CD4-positive, alpha-beta T cell (primary cell): Measurements from ENCODE around the gene NRXN3. TPM values are rescaled to one million over a fixed set of nuclear protein-coding genes. Genes with fewer than 3 reads are reported as not detected.

ENCODE experiments used
- ATAC-seq: fragments of 200-7000 bp; cut with Tn5 transposase; one replicate; pipeline ENCODE4 v1.10.0; 2022; ENCODE audit warnings: mild to moderate bottlenecking; ENCODE audit not compliant: poor library complexity
- CTCF ChIA-PET: fragments of 350-600 bp; sonication (Branson Sonifier 250); formaldehyde crosslinking; loops from one replicate; lab custom pipeline; 2021; ENCODE audit warnings: antibody characterized with exemption, inconsistent platforms; lab: Charles Lee
- POLR2A ChIA-PET: fragments of 350-600 bp; sonication (Branson Sonifier 250); formaldehyde crosslinking; loops from one replicate; lab custom pipeline; 2021; ENCODE audit warnings: antibody characterized with exemption, inconsistent platforms; lab: Charles Lee
- DNase-seq, 14 experiments: peaks; one replicate each; pipeline ENCODE4 v3.0.0-alpha.2; 2013 to 2020; ENCODE audit warnings: mixed read lengths in 2 of 14
- H3K27ac ChIP-seq, 2 donors: one replicate each; pipeline versions ENCODE4 v1.5.1 to v1.7.0; 2013; ENCODE audit warnings: low read length in 2 of 2, low read depth in 1 of 2, mild to moderate bottlenecking in 1 of 2
- H3K27me3 ChIP-seq, 2 experiments: 1 replicate in 1 of 2; 2 replicates in 1 of 2; pipeline versions ENCODE4 v1.6.1 to v1.7.0; 2013; ENCODE audit warnings: low read length in 2 of 2, control low read depth in 1 of 2, mild to moderate bottlenecking in 1 of 2, moderate library complexity in 1 of 2; ENCODE audit not compliant: insufficient read depth in 2 of 2, control insufficient read depth in 1 of 2
- H3K36me3 ChIP-seq: one replicate; pipeline ENCODE4 v1.6.1; 2013; ENCODE audit warnings: low read length, control low read depth; ENCODE audit not compliant: insufficient read depth
- H3K4me1 ChIP-seq: one replicate; pipeline ENCODE4 v1.6.1; 2013; ENCODE audit warnings: low read length, control low read depth; ENCODE audit not compliant: insufficient read depth
- H3K4me3 ChIP-seq: one replicate; pipeline ENCODE4 v1.5.1; 2013; ENCODE audit warnings: mild to moderate bottlenecking, low read length, moderate library complexity
- H3K9me3 ChIP-seq, 2 experiments: 1 replicate in 1 of 2; 2 replicates in 1 of 2; pipeline versions ENCODE4 v1.6.1 to v1.7.0; 2013; ENCODE audit warnings: low read length in 2 of 2, mild to moderate bottlenecking in 2 of 2, control low read depth in 1 of 2, moderate library complexity in 1 of 2; ENCODE audit not compliant: control insufficient read depth in 1 of 2, insufficient read depth in 1 of 2
- H3K27ac Mint-ChIP-seq: one replicate; pipeline ENCODE4 v1.8.0; 2020; ENCODE audit warnings: mixed read lengths
- H3K27me3 Mint-ChIP-seq: one replicate; pipeline ENCODE4 v1.8.0; 2021; ENCODE audit warnings: mixed read lengths
- H3K36me3 Mint-ChIP-seq: one replicate; pipeline ENCODE4 v1.8.0; 2021; ENCODE audit warnings: low read depth, mixed read lengths
- H3K4me1 Mint-ChIP-seq: one replicate; pipeline ENCODE4 v1.8.0; 2021; ENCODE audit warnings: low read depth, mixed read lengths
- H3K4me3 Mint-ChIP-seq: one replicate; pipeline ENCODE4 v1.8.0; 2020; ENCODE audit warnings: mild to moderate bottlenecking, mixed read lengths
- H3K9me3 Mint-ChIP-seq: one replicate; pipeline ENCODE4 v1.8.0; 2020; ENCODE audit warnings: mixed read lengths
- intact Hi-C, 2 experiments: fragments of 100-400 bp; cut with DNase I in 1 of 2; cut with micrococcal nuclease in 1 of 2; formaldehyde crosslinking; loops; one replicate each; pipeline versions ENCODE4 v1.15.1 to v1.9.0; 2023 to 2025; cut with DNase I, micrococcal nuclease
- total RNA-seq, 174 experiments: library from RNA in 2 of 174; stranded (reverse) in 2 of 174; gene quantifications; one replicate each; pipeline ENCODE4 v1.2.3 and lab custom pipeline; 2021 to 2026
- TF ChIP-seq, protein P1 (sequence below): fragments of 200-600 bp; IDR thresholded peaks from one replicate; pipeline ENCODE4 v1.8.0; 2022; ENCODE audit warnings: antibody characterized with exemption, mild to moderate bottlenecking

NRXN3 gene
- total RNA-seq, 2 experiments from 2014 or later: not detected

- Histone ChIP-seq H3K27me3 (peaks cover 8 to 29% of the 10 kb centered on the region in 2 experiments), H3K36me3 (no peaks in the 10 kb centered on the region), H3K27ac (no peak overlapping the region), H3K4me1 (no peaks in the 10 kb centered on the region), H3K4me3 (no peak overlapping the region), H3K9me3 (peaks cover 0 to 18% of the 10 kb centered on the region in 2 experiments)
- H3K4me3 Mint-ChIP-seq: no peak overlapping the region
- no peak for ATAC-seq
- no peak overlapping the region for H3K27ac Mint-ChIP-seq
- no peaks in the 10 kb centered on the region for H3K36me3 Mint-ChIP-seq
- intact Hi-C loops: no loop called here
- DNase-seq: no peak
- ChIA-PET CTCF (no interaction called here), POLR2A (no interaction called here)
- H3K27me3 Mint-ChIP-seq: peaks cover 45% of the 10 kb centered on the region
- peaks cover 3% of the 10 kb centered on the region for H3K4me1 Mint-ChIP-seq
- TF ChIP-seq, protein P1, sequence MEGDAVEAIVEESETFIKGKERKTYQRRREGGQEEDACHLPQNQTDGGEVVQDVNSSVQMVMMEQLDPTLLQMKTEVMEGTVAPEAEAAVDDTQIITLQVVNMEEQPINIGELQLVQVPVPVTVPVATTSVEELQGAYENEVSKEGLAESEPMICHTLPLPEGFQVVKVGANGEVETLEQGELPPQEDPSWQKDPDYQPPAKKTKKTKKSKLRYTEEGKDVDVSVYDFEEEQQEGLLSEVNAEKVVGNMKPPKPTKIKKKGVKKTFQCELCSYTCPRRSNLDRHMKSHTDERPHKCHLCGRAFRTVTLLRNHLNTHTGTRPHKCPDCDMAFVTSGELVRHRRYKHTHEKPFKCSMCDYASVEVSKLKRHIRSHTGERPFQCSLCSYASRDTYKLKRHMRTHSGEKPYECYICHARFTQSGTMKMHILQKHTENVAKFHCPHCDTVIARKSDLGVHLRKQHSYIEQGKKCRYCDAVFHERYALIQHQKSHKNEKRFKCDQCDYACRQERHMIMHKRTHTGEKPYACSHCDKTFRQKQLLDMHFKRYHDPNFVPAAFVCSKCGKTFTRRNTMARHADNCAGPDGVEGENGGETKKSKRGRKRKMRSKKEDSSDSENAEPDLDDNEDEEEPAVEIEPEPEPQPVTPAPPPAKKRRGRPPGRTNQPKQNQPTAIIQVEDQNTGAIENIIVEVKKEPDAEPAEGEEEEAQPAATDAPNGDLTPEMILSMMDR: no peak
- no peaks in the 10 kb centered on the region for H3K9me3 Mint-ChIP-seq
These were observed 1105.1 kb downstream of the NRXN3 start for GRCh38 chr14:79275292-79275655.

DNA sequence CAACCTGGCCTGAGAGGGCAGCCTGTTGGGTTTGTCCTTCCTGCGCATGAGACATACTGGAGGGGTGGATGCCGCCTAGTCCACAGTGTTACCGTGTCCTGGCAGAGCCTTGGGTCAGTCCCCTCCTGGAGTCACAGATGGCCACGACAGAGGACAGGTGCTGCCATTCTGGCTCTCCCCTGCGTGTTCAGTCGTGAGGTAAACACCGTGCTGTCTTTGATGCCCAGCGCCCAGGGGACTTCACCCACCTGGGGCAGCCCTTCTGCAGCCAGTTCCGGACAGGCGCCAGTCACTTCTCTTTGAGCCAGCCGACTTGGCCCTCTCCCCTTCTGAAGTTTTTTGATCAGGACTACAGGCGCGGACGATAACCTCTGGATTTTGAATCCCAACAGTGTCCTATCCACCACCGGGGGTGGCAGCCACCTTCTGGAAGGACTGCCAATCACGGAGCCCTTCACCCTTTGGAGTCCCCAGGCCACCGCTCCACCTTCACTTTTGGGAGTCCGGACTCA lies 1108.2 kb downstream of the NRXN3 start:
- Mint-ChIP-seq H3K9me3 (no peaks in the 10 kb centered on the region), H3K36me3 (no peaks in the 10 kb centered on the region), H3K27ac (no peak overlapping the region), H3K4me3 (no peak overlapping the region), H3K27me3 (peaks cover 75% of the 10 kb centered on the region), H3K4me1 (peaks cover 5% of the 10 kb centered on the region)
- H3K9me3 ChIP-seq: peaks cover 0 to 18% of the 10 kb centered on the region in 2 experiments
- ChIA-PET CTCF (no interaction called here), POLR2A (no interaction called here)
- intact Hi-C loops: no loop called here
- no peak for ATAC-seq
- H3K36me3 ChIP-seq: no peaks in the 10 kb centered on the region
- H3K27ac ChIP-seq: no peak overlapping the region
- no peak for DNase-seq
- peaks cover 10 to 35% of the 10 kb centered on the region in 2 experiments for H3K27me3 ChIP-seq
- H3K4me1 ChIP-seq: no peaks in the 10 kb centered on the region
- TF ChIP-seq, protein P1: no peak
- H3K4me3 ChIP-seq: no peak overlapping the region

GRCh38 chr14:79278798-79279644 lies 1108.8 kb downstream of the NRXN3 start:
- POLR2A ChIA-PET: no interaction called here
- H3K27ac Mint-ChIP-seq: no peak overlapping the region

More at GRCh38 chr14:79278798-79279644, 1108.8 kb downstream of the NRXN3 start:
- Histone ChIP-seq H3K27ac (no peak overlapping the region), H3K36me3 (no peaks in the 10 kb centered on the region), H3K27me3 (peaks cover 10 to 35% of the 10 kb centered on the region in 2 experiments), H3K4me1 (no peaks in the 10 kb centered on the region), H3K9me3 (peaks cover 0 to 18% of the 10 kb centered on the region in 2 experiments), H3K4me3 (no peak overlapping the region)
- CTCF ChIA-PET: no interaction called here
- TF ChIP-seq, protein P1: no peak
- DNase-seq: no peak
- H3K4me1 Mint-ChIP-seq: peaks cover 5% of the 10 kb centered on the region
- intact Hi-C loops: no loop called here
- no peak for ATAC-seq
- H3K36me3 Mint-ChIP-seq: no peaks in the 10 kb centered on the region
- no peak overlapping the region for H3K4me3 Mint-ChIP-seq
- no peaks in the 10 kb centered on the region for H3K9me3 Mint-ChIP-seq
- H3K27me3 Mint-ChIP-seq: peaks cover 78% of the 10 kb centered on the region
